ENCODE measurements around the gene ZNF678.

Gene ZNF678

DNA sequence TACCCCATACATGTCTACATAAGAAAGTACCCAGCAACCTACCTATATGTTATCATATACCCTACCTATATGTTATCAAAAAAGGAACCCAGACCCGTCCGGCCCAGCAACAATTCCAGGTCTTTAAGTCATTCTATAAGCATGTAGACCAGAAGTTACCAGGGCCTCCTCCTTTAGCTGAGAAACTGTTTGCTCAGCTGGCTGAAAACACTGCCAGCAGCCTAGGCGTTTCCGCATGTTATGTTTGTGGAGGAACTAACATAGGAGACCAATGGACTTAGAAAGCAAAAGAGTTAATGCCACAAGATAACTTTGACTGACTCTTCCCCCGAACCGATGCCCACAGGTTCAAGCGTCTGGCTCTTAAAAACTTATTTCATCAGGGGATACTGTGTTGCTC lies 7.1 kb upstream of the ZNF678 start:
- H3K4me3 ChIP-seq (ENCODE audit: low read depth, low read length): no peak overlapping the region
- TF ChIP-seq, protein P1, sequence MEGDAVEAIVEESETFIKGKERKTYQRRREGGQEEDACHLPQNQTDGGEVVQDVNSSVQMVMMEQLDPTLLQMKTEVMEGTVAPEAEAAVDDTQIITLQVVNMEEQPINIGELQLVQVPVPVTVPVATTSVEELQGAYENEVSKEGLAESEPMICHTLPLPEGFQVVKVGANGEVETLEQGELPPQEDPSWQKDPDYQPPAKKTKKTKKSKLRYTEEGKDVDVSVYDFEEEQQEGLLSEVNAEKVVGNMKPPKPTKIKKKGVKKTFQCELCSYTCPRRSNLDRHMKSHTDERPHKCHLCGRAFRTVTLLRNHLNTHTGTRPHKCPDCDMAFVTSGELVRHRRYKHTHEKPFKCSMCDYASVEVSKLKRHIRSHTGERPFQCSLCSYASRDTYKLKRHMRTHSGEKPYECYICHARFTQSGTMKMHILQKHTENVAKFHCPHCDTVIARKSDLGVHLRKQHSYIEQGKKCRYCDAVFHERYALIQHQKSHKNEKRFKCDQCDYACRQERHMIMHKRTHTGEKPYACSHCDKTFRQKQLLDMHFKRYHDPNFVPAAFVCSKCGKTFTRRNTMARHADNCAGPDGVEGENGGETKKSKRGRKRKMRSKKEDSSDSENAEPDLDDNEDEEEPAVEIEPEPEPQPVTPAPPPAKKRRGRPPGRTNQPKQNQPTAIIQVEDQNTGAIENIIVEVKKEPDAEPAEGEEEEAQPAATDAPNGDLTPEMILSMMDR (IDR thresholded peaks at IDR 0.05; ENCODE audit: borderline replicate concordance, insufficient read depth, low read depth, low read length): no peak

DNA sequence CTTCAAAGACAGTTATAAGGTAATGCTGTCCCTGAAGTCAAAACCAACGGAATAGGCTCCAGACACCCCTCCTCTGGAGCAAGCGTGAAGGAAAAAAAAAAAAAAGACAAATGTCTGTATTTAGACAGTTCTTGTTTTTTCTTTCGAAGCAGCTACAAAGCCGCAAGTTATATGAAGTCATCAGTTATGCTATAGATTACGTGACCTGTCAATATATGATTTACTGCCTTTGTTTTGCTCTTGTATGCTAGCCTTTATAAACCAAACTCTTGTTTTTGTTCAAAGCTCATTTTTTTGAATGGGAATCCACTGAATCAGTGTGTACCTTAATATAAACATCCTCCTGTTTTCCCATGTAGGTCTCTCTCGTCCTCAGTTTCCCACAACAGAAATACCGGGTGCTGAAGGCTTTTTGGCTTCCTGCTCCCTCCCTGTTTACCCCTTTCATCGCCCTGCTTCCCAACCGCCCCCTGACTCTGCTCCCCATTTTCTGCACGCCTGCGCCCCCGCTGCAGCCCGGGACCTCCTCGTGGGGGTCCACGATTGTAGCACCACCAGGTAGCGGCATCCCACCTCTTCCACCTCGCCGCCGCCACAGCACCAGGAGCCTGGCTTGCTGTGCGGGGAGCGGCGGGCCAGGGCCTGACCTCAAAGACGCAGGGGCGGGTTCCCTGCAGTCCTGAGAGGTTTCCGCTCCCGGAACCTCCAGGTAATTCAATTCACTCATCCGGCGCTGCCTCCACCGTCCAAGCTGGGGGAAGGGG lies 5.2 kb upstream of the ZNF678 start:
- TF ChIP-seq, protein P1 (IDR thresholded peaks at IDR 0.05; ENCODE audit: borderline replicate concordance, insufficient read depth, low read depth, low read length): no peak
- H3K4me3 ChIP-seq (ENCODE audit: low read depth, low read length): no peak overlapping the region

DNA sequence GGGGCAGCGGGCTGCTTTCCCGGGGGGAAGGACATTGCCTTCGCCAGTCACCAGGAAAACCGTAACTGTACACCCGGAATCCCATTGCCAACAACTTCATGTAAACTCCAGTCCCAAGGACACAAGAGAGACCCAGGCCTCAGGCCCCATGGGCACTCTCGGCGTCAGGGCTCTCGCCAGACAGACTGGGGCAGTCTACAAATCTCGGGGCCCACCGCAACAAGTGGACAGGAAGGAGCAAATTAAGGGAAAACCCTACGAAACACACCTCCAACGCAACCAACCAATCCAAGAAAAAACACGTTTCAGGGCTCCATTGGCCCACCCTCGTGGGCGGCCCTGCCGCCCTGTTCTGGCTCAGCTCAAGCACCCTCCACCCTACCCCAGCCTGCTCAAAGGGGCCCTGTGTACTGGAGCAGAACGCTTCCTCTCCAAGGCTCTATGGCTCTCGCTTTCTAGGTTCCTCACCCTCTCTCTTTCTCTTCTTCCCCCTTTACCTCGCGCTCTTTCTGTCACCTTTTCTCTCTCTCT lies 4.6 kb upstream of the ZNF678 start:
- TF ChIP-seq, protein P1 (IDR thresholded peaks at IDR 0.05; ENCODE audit: borderline replicate concordance, insufficient read depth, low read depth, low read length): no peak
- H3K4me3 ChIP-seq (ENCODE audit: low read depth, low read length): no peak overlapping the region

DNA sequence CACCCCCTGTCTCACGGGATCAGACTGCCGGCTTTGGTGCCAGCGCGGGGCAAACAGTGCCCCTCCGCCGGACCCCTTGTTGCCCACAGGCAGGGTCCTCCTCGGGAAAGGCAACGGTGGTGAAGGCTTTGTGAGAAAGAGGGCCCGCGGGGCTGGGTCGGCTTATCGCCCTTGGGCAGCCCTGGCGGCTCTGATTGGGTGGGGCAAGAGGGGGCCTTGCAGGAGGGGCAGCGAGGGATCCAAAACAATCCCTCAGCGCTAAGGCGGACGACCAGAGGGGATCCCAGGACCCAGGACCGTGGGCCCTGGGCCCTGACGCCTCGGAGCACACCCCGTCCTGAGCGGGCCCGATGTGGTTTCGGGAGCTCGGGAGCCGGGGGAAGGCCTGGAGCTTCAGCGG lies 3.9 kb upstream of the ZNF678 start:
- TF ChIP-seq, protein P1 (IDR thresholded peaks at IDR 0.05; ENCODE audit: borderline replicate concordance, insufficient read depth, low read depth, low read length): no peak
- H3K4me3 ChIP-seq (ENCODE audit: low read depth, low read length): no peak overlapping the region

DNA sequence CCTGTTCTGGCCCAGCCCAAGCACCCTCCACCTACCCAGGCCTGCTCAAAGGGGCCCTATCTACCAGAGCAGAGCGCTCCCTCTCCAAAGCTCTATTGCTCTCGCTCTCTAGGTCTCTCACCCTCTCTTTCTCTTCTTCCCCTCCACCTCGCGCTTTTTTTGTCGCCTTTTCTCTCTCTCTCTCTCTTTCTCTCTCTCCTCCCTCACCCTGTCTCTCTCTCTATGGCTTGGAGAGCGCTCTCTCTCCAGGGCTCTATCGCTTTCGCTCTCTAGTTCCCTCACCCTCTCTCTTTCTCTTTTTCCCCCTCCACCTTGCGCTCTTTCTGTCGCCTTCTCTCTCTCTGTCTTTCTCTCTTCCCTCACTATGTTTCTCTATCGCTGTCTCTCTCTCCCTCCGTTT lies 3.4 kb upstream of the ZNF678 start:
- TF ChIP-seq, protein P1 (IDR thresholded peaks at IDR 0.05; ENCODE audit: borderline replicate concordance, insufficient read depth, low read depth, low read length): no peak
- no peak overlapping the region for H3K4me3 ChIP-seq (ENCODE audit: low read depth, low read length)

DNA sequence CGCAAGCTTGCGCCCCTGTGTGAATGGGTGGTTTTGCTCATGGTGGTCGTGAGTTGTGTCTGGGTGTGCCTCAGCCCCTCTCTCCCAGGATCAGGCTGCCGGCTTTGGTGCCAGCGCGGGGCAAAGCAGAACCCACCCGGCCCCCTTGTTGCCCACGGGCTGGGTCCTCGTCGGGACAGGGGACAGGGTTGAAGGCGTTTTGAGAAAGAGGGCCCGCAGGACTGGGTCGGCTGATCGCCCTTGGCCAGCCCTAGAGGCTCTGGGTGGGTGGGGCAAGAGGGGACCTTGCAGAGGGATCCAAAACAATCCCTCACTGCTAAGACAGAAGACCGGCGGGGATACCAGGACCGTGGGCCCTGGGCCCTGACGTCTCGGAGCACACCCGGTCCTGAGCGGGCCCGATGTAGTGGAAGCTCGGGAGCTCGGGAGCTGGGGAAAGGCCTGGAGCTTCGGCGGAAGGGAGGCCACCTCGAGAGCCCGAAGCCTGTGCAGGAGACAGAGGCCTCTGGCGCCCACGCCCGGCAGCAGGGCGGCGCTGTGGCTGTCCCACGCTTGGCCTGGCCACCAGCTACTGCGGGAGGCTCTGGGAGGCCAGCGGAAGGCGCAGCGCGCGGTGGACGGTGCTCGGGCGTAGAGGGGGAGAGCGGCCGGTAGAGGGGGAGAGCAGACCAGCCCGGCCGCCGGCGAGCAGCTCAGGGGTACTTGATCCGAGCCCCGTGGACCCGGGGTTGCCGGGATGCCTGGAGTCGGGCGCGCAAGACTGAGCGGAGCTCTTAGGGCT lies 2.8 kb upstream of the ZNF678 start:
- TF ChIP-seq, protein P1 (IDR thresholded peaks at IDR 0.05; ENCODE audit: borderline replicate concordance, insufficient read depth, low read depth, low read length): no peak
- H3K4me3 ChIP-seq (ENCODE audit: low read depth, low read length): no peak overlapping the region
